Chondrocyte (in vitro differentiated cells): Measurements from ENCODE around the gene AP5S1. TPM values are rescaled to one million over a fixed set of nuclear protein-coding genes. Genes with fewer than 3 reads are reported as not detected.
A peak's percentile ranks its signal among the peaks of the same experiment; 100 is the strongest.

Experiments
- DNase-seq: peaks from one replicate; pipeline ENCODE4 v3.0.0; 2021; ENCODE audit warnings: mixed read lengths, low spot score
- H3K27ac Mint-ChIP-seq: one replicate; pipeline ENCODE4 v1.8.0; 2021; ENCODE audit warnings: mild to moderate bottlenecking, moderate library complexity, mixed read lengths; ENCODE audit not compliant: unreplicated experiment
- H3K27me3 Mint-ChIP-seq: 2 replicates; pipeline ENCODE4 v1.8.0; 2021; ENCODE audit warnings: low read depth, mixed read lengths
- H3K36me3 Mint-ChIP-seq: 2 replicates; pipeline ENCODE4 v1.8.0; 2021; ENCODE audit warnings: low read depth, mixed read lengths
- H3K4me1 Mint-ChIP-seq: 2 replicates; pipeline ENCODE4 v1.8.0; 2021; ENCODE audit warnings: low read depth, mild to moderate bottlenecking, mixed read lengths
- H3K4me3 Mint-ChIP-seq: one replicate; pipeline ENCODE4 v1.8.0; 2021; ENCODE audit warnings: mild to moderate bottlenecking, moderate library complexity, mixed read lengths; ENCODE audit not compliant: unreplicated experiment
- H3K9me3 Mint-ChIP-seq: 2 replicates; pipeline ENCODE4 v1.8.0; 2021; ENCODE audit warnings: low read depth, mixed read lengths
- CTCF ChIP-seq: fragments of 200-600 bp; sonication (generic); IDR thresholded peaks from 2 replicates; pipeline ENCODE4 v1.5.0; 2021; ENCODE audit warnings: antibody characterized with exemption, mild to moderate bottlenecking, moderate library complexity
- total RNA-seq: library from RNA; stranded (reverse); gene quantifications from 3 replicates; pipeline ENCODE4 v1.2.1, GENCODE V29; 2021

Gene AP5S1
- total RNA-seq, 1 donor from 2014 or later, result 17.9 TPM

GRCh38 chr20:3873507-3873906 lies 53.2 kb downstream of the AP5S1 start:
- no peak for DNase-seq
- Mint-ChIP-seq H3K36me3 (peaks cover 8% of the 10 kb centered on the region), H3K4me3 (no peak overlapping the region), H3K27ac (no peak overlapping the region), H3K4me1 (peaks cover 32% of the 10 kb centered on the region), H3K9me3 (no peaks in the 10 kb centered on the region), H3K27me3 (no peaks in the 10 kb centered on the region)
- TF ChIP-seq CTCF, result no peak

GRCh38 chr20:3874194-3874844 lies 54.0 kb downstream of the AP5S1 start:
- DNase-seq, result no peak
- TF ChIP-seq CTCF, result no peak
- H3K27me3 Mint-ChIP-seq, result no peaks in the 10 kb centered on the region
- H3K9me3 Mint-ChIP-seq, result no peaks in the 10 kb centered on the region
- H3K27ac Mint-ChIP-seq, result no peak overlapping the region
- peaks cover 32% of the 10 kb centered on the region for H3K4me1 Mint-ChIP-seq
- H3K36me3 Mint-ChIP-seq, result peaks cover 8% of the 10 kb centered on the region
- H3K4me3 Mint-ChIP-seq, result no peak overlapping the region

- Mint-ChIP-seq H3K4me3 (no peak overlapping the region), H3K4me1 (peaks cover 32% of the 10 kb centered on the region), H3K27me3 (no peaks in the 10 kb centered on the region), H3K27ac (no peak overlapping the region), H3K9me3 (no peaks in the 10 kb centered on the region), H3K36me3 (peaks cover 8% of the 10 kb centered on the region)
- DNase-seq, result no peak
- TF ChIP-seq CTCF, result no peak
Measured at GRCh38 chr20:3875378-3875974, 55.1 kb downstream of the AP5S1 start.

GRCh38 chr20:3876000-3876399 lies 55.7 kb downstream of the AP5S1 start:
- Mint-ChIP-seq H3K9me3 (no peaks in the 10 kb centered on the region), H3K4me1 (peaks cover 32% of the 10 kb centered on the region), H3K36me3 (peaks cover 8% of the 10 kb centered on the region), H3K27me3 (no peaks in the 10 kb centered on the region), H3K4me3 (no peak overlapping the region), H3K27ac (no peak overlapping the region)
- DNase-seq, result no peak
- no peak for TF ChIP-seq CTCF

GRCh38 chr20:3876676-3877075 lies 56.3 kb downstream of the AP5S1 start:
- no peaks in the 10 kb centered on the region for H3K27me3 Mint-ChIP-seq
- no peak for DNase-seq
- peak overlapping the region; percentile 61 for H3K27ac Mint-ChIP-seq
- peaks cover 27% of the 10 kb centered on the region for H3K4me1 Mint-ChIP-seq
- H3K36me3 Mint-ChIP-seq, result peaks cover 8% of the 10 kb centered on the region
- no peak overlapping the region for H3K4me3 Mint-ChIP-seq
- no peak for TF ChIP-seq CTCF
- no peaks in the 10 kb centered on the region for H3K9me3 Mint-ChIP-seq

Other genes starting within 250 kb of the AP5S1 start
- gene GFRA4, start 157.1 kb upstream of the AP5S1 start, total RNA-seq, result not detected in 3 replicates
- gene ADAM33, start 138.5 kb upstream of the AP5S1 start, total RNA-seq, result 4.1 to 13.1 TPM (median 12.2 TPM) in 3 replicates
- gene SIGLEC1, start 107.9 kb upstream of the AP5S1 start, total RNA-seq, result 0.08 TPM in 1 of 3 replicates, not detected in the others
- gene HSPA12B, start 87.9 kb upstream of the AP5S1 start, total RNA-seq, result 0.10 to 0.26 TPM in 2 of 3 replicates, not detected in the other
- 23.5 to 30.4 TPM (median 26.7 TPM) in 3 replicates for gene ADISSP, start 52.8 kb upstream of the AP5S1 start, total RNA-seq
- 0.12 to 0.60 TPM in 2 of 3 replicates, not detected in the other for gene SPEF1, start 39.1 kb upstream of the AP5S1 start, total RNA-seq
- 91.1 to 94.9 TPM (median 92.1 TPM) in 3 replicates for gene CENPB, start 33.8 kb upstream of the AP5S1 start, total RNA-seq
- gene CDC25B, start 24.2 kb upstream of the AP5S1 start, total RNA-seq, result 48.7 to 60.1 TPM (median 57.8 TPM) in 3 replicates
- gene MAVS, start 26.3 kb downstream of the AP5S1 start, total RNA-seq, result 37.9 to 41.6 TPM (median 38.8 TPM) in 3 replicates
- gene PANK2, start 68.8 kb downstream of the AP5S1 start, total RNA-seq, result 38.2 to 45.3 TPM (median 39.7 TPM) in 3 replicates
- 13.3 to 22.4 TPM (median 18.9 TPM) in 3 replicates for gene RNF24, start 195.0 kb downstream of the AP5S1 start, total RNA-seq